Peyer's patch (tissue), 4 donors: ENCODE measurements around the gene CA10. TPM values are rescaled to one million over a fixed set of nuclear protein-coding genes. Genes with fewer than 3 reads are reported as not detected.

Source experiments
- DNase-seq, 3 donors: peaks; one replicate each; pipeline ENCODE4 v3.0.0-alpha.2; 2017 to 2019
- H3K27ac ChIP-seq, 4 donors: fragments of 200-600 bp; sonication (generic); one replicate each; pipeline ENCODE4 v1.5.1; 2016 to 2019
- H3K27me3 ChIP-seq, 2 donors: fragments of 200-600 bp; sonication (generic); one replicate each; pipeline ENCODE4 v1.5.1; 2019
- H3K36me3 ChIP-seq, 3 donors: fragments of 200-600 bp; sonication (generic); one replicate each; pipeline ENCODE4 v1.5.1; 2016 to 2019
- H3K4me1 ChIP-seq, 4 donors: fragments of 200-600 bp; sonication (generic); one replicate each; pipeline ENCODE4 v1.5.1; 2016 to 2019
- H3K4me3 ChIP-seq, 4 donors: fragments of 200-600 bp; sonication (generic); 1 replicate in 3 of 4; 2 replicates in 1 of 4; pipeline ENCODE4 v1.5.1; 2016 to 2019; ENCODE audit warnings: mild to moderate bottlenecking in 1 of 4
- H3K9me3 ChIP-seq, 4 donors: fragments of 200-600 bp; sonication (generic); one replicate each; pipeline ENCODE4 v1.5.1; 2016 to 2019; ENCODE audit warnings: mild to moderate bottlenecking in 1 of 4
- POLR2A ChIP-seq, 2 donors: fragments of 450-650 bp; IDR thresholded peaks; one replicate each; pipeline ENCODE4 v1.5.1; 2017; ENCODE audit warnings: antibody characterized with exemption in 2 of 2, mild to moderate bottlenecking in 2 of 2, moderate library complexity in 2 of 2
- total RNA-seq, 4 donors: library from RNA; depleted of rRNA; stranded (reverse); fragments of >200 nt; gene quantifications; one replicate each; pipeline ENCODE4 v1.1.0, GENCODE V29; 2016
- TF ChIP-seq, protein P1 (sequence below), 6 experiments: fragments of 450-650 bp in 4 of 6; fragments of 200-600 bp in 2 of 6; sonication (generic) in 1 of 6; IDR thresholded peaks; one replicate each; pipeline ENCODE4 v1.5.1; 2017 to 2019; ENCODE audit warnings: antibody characterized with exemption in 6 of 6, mild to moderate bottlenecking in 3 of 6, moderate library complexity in 1 of 6

CA10 gene
- total RNA-seq, 4 donors from 2014 or later: 1.4 to 1.7 TPM; not detected in 2

- no peak for TF ChIP-seq POLR2A (IDR thresholded peaks at IDR 0.05)
- TF ChIP-seq, protein P1, sequence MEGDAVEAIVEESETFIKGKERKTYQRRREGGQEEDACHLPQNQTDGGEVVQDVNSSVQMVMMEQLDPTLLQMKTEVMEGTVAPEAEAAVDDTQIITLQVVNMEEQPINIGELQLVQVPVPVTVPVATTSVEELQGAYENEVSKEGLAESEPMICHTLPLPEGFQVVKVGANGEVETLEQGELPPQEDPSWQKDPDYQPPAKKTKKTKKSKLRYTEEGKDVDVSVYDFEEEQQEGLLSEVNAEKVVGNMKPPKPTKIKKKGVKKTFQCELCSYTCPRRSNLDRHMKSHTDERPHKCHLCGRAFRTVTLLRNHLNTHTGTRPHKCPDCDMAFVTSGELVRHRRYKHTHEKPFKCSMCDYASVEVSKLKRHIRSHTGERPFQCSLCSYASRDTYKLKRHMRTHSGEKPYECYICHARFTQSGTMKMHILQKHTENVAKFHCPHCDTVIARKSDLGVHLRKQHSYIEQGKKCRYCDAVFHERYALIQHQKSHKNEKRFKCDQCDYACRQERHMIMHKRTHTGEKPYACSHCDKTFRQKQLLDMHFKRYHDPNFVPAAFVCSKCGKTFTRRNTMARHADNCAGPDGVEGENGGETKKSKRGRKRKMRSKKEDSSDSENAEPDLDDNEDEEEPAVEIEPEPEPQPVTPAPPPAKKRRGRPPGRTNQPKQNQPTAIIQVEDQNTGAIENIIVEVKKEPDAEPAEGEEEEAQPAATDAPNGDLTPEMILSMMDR (IDR thresholded peaks at IDR 0.05): no peak
- H3K27me3 ChIP-seq: no peaks in the 10 kb centered on the region
These were observed 325.5 kb downstream of the CA10 start for GRCh38 chr17:51833045-51833444.

GRCh38 chr17:51830886-51831285 is 327.6 kb downstream of the CA10 start:
- DNase-seq: no peak
- H3K27ac ChIP-seq: no peak overlapping the region
- no peaks in the 10 kb centered on the region for H3K9me3 ChIP-seq
- no peak overlapping the region for H3K4me3 ChIP-seq
- no peaks in the 10 kb centered on the region for H3K27me3 ChIP-seq
- H3K4me1 ChIP-seq: no peaks in the 10 kb centered on the region
- TF ChIP-seq, protein P1 (IDR thresholded peaks at IDR 0.05): no peak
- TF ChIP-seq POLR2A (IDR thresholded peaks at IDR 0.05): no peak
- H3K36me3 ChIP-seq: no peaks in the 10 kb centered on the region

More at GRCh38 chr17:51833045-51833444, 325.5 kb downstream of the CA10 start:
- Histone ChIP-seq H3K9me3 (no peaks in the 10 kb centered on the region), H3K4me3 (no peak overlapping the region), H3K27ac (no peak overlapping the region), H3K36me3 (no peaks in the 10 kb centered on the region), H3K4me1 (no peaks in the 10 kb centered on the region)
- DNase-seq: no peak

- H3K4me1 ChIP-seq: no peaks in the 10 kb centered on the region
- DNase-seq: no peak
- H3K27ac ChIP-seq: no peak overlapping the region
- no peak for TF ChIP-seq POLR2A (IDR thresholded peaks at IDR 0.05)
- TF ChIP-seq, protein P1 (IDR thresholded peaks at IDR 0.05): no peak
- H3K27me3 ChIP-seq: no peaks in the 10 kb centered on the region
- no peaks in the 10 kb centered on the region for H3K36me3 ChIP-seq
- no peaks in the 10 kb centered on the region for H3K9me3 ChIP-seq
- H3K4me3 ChIP-seq: no peak overlapping the region
These were observed 328.1 kb downstream of the CA10 start for GRCh38 chr17:51830451-51830850.

- Histone ChIP-seq H3K4me3 (no peak overlapping the region), H3K9me3 (no peaks in the 10 kb centered on the region), H3K27me3 (no peaks in the 10 kb centered on the region), H3K36me3 (no peaks in the 10 kb centered on the region), H3K4me1 (no peaks in the 10 kb centered on the region), H3K27ac (no peak overlapping the region)
- TF ChIP-seq, protein P1 (IDR thresholded peaks at IDR 0.05): no peak
- TF ChIP-seq POLR2A (IDR thresholded peaks at IDR 0.05): no peak
- no peak for DNase-seq
These were observed 329.6 kb downstream of the CA10 start for GRCh38 chr17:51828901-51829300.

DNA sequence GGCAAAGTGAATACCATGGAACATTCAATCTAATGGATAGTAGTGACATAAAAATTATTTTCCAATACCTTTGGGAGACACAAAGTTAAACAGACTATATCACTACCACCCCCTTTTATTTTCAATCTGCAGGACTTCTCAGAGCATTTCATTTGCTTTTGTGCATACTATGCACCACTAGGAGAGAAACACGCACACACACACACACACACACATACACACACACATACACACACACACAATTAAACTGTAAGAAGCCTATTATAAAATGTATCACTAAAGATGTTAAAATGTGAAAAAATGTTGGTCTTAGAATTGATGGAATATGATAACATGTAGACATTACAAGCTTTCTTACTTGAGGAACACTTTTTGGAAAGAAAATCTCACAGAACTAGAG is 331.4 kb downstream of the CA10 start:
- Histone ChIP-seq H3K36me3 (no peaks in the 10 kb centered on the region), H3K4me3 (no peak overlapping the region), H3K9me3 (no peaks in the 10 kb centered on the region), H3K4me1 (no peaks in the 10 kb centered on the region), H3K27ac (no peak overlapping the region), H3K27me3 (no peaks in the 10 kb centered on the region)
- DNase-seq: no peak
- TF ChIP-seq POLR2A (IDR thresholded peaks at IDR 0.05): no peak
- TF ChIP-seq, protein P1 (IDR thresholded peaks at IDR 0.05): no peak

- TF ChIP-seq, protein P1 (IDR thresholded peaks at IDR 0.05): no peak
- Histone ChIP-seq H3K4me1 (no peaks in the 10 kb centered on the region), H3K9me3 (no peaks in the 10 kb centered on the region), H3K27ac (no peak overlapping the region), H3K4me3 (no peak overlapping the region), H3K27me3 (no peaks in the 10 kb centered on the region), H3K36me3 (no peaks in the 10 kb centered on the region)
- DNase-seq: no peak
These were observed 337.7 kb downstream of the CA10 start for GRCh38 chr17:51820766-51821165.
